Right ventricle myocardium inferior (tissue), 1 donor: ENCODE data around the gene MME. TPM values are rescaled to one million over a fixed set of nuclear protein-coding genes. Genes with fewer than 3 reads are reported as not detected.
A peak's percentile ranks its signal among the peaks of the same experiment; 100 is the strongest.
"Not testable (repeated sequence)": the region's sequence is repeated elsewhere in the genome, so short reads cannot be mapped to it uniquely, and the experiment has no call there.

Experiments
- ATAC-seq: fragments of 200-7000 bp; cut with Tn5 transposase; one replicate; pipeline ENCODE4 v1.9.1; 2020; ENCODE audit warnings: mild to moderate bottlenecking, moderate library complexity
- DNase-seq: peaks from one replicate; pipeline ENCODE4 v3.0.0; 2021; ENCODE audit errors: missing footprints
- intact Hi-C: fragments of 100-400 bp; cut with DNase I; formaldehyde crosslinking; loops from one replicate; pipeline ENCODE4 v1.11.0; 2022
- total RNA-seq: library from RNA; stranded (reverse); fragmentation: NEBNext Ultra II Directional; extraction: Animal tissue kit (Norgen Biotek cat#: 25700); gene quantifications from one replicate; pipeline ENCODE4 v1.2.1, GENCODE V29; 2021
- donor health status: DM: no; HTN: yes; CAD: no; lungs with severe emphysema.

The MME gene
- total RNA-seq, 1 donor from 2014 or later = 4.8 TPM

DNA sequence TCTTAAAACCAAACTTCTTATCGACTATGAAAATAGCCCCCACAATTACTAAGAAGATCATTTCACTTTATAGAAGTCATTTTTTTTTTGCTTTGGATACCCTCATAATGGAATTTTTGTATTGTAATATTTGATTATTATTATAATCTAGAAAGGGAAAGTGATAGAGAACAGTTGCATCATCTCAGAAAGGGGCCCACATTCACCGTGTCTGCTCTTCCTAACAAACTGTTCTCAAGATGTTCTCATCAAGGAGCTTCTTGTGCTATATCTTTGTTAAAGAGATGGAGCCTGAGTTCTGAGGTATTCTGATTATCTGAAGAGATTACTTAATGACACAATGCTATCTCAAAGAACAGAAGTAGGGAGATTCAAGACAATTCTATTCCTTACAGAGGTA, 49.3 kb downstream of the MME start:
- DNase-seq (no peak), ATAC-seq (no peak)
- intact Hi-C loops = no loop called here

DNA sequence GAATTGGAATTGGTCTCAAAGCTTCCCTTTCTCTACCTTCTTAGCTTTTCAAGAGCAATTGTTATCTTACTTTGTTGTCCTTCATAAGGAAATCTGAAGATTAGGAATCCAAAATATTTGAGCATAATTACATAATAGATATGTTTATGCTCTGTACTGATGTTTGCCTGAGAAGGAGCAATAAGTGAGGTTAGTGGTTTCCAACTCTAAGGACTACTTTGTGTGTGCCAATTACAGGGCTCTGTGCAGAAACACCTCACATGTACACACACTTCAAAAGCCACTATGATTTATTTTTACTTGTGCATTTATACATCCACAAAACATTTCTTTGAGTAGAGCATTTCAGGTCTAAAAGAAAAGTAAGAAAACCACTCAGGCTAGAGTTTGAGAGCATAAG, 49.9 kb downstream of the MME start:
- no peak for ATAC-seq
- DNase-seq = no peak
- intact Hi-C loops = no loop called here

DNA sequence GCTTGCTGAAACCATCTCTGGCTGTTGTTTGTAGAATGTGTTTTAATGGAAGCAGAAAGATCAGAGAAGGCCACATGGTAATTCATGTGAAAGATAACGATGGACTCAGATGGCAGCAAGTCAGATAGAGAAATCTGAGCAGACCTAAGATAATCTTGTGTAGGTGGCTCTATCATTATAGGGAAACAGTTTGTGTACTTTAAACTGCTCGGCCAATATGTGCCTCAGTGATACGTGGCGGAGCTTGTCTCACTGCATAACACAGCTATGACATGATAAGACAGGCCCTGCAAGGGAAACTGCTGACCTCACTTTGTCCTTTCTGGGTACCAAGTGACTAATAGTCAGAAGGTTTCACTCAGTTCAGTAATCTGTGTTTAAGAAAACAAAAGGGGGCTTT, 51.0 kb downstream of the MME start:
- intact Hi-C loops = no loop called here
- peak; percentile 54 for ATAC-seq
- DNase-seq = no peak

DNA sequence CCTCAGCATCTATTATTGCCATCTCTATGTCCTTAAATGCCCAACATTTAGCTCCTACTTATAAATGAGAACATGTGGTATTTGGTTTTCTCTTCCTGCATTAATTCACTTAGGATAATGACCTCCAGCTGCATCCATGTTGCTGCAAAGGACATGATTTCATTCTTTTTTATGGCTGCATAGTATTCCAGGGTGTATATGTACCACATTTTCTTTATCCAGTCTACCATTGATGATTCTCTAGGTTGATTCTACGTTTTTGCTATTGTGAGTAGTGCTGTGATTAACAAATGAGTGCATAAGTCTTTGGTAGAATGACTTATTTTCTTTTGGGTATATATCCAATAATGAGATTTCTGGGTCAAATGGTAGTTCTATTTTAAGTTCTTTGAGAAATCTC, 54.2 kb downstream of the MME start:
- DNase-seq, ATAC-seq, intact Hi-C loops: not testable (repeated sequence)

DNA sequence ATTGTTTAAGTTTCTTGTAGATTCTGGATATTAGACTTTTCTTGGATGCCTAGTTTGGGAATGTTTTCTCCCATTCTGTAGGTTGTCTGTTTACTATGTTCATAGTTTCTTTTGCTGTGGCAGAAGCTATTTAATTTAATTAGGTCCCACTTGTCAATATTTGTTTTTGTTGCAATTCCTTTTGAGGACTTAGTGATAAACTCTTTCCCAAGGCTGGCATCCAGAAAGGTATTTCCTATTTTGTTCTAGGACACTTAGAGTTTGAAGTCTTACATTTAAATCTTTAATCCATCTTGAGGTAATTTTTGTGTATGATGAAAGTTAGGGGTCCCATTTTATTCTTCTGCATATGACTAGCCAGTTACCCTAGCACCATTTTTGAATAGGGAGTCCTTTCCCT, 54.9 kb downstream of the MME start:
- intact Hi-C loops = no loop called here
- no peak for ATAC-seq
- no peak for DNase-seq

DNA sequence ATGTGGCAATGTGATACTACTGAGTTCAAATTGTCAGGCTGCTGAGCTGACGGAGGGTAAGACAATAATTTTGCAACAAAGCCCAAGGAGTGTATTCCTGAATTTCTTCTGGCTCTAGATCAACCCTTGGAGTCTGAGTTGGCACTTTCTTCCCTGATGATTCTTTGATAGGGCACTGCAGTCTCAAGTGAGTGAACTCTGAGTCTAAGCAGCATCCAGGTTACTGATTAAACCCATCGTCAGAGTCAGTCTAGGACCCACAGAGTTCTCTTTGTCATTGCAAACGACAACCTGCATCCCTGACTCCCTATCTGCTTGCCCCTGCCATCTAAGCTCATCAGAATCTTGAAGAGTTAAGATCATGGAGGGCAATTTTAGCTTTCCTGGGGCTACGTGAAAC, 58.6 kb downstream of the MME start:
- no peak for ATAC-seq
- intact Hi-C loops = no loop called here
- DNase-seq = no peak

DNA sequence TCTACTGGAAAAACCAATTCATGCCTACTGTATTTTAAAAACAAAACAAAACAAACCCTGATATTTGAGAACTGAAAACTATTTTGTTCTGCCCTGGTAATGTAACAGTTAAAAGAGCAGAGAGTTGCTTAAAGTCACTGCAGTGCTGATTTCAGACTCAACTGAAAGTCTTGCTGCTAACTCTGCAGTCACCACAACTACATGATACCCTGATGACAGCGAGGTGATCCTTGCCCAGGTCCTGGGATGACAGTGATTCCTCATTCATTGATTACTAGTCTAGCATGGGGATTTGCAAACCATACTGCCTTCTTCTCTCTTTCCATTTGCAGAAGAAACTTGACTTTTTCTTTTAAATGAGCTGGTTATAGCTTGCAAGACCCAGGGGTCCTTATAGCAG, 67.5 kb downstream of the MME start:
- DNase-seq = no peak
- ATAC-seq = no peak
- intact Hi-C loops = no loop called here

DNA sequence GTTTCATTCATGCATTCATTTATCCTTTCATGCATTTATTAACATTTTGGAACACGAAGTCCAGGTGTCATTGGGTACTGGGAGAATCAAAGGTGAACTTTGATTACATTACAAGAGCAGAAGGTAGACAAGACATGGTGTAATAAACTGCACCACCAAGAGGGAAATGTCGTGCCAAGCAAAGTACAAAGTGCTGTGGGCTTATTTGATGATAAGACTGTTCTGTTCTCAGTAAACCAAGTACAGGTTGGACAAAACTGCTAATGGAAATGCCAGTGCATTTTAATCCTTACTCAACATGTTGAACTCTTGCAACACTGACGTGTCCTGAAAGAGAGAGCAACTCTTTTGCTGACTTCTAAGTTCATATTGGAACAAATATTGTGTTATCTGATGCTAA, 69.4 kb downstream of the MME start:
- ATAC-seq = no peak
- DNase-seq = no peak
- intact Hi-C loops = no loop called here

DNA sequence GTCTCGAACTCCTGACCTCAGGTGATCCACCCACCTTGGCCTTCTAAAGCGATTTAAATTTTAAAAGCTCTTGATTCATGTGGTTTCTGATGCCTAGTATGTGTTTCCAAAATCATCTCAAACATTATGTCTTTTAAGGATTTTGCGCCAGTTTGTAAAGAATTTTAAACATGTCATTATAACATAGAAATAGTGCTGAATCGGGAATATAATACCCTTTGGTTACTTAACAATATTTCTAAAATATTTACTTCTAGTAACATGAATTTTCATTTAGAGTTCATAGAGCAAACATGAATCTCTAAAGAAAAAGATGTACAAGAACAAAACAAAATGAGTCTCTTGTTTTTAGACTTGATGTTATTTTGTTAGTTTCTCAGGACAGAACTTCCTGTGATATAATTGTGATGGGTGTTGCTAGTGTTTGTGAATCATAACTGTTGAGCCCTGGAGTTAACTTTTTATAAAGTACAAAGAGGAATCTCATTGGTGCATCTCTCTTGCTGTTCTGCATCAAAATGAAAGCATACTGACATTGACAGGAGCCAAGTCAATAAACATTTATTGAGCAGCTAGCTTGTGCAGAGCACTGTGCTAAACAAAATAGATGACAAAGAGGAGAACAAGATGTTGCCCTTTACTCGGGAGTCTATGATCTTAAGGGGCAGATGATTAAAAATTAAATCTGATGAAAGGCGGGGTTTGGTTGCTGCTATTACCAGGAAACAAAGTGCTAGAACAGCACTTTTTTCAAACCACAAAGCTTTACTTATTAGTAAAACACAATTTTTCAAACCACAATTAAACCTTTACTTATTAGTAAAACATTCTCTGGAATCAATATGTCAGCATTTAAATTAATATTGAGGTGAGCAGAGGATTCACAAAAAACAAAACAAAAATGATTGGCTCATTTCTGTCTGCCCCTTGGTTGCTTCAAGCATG, 73.4 kb downstream of the MME start:
- intact Hi-C loops = no loop called here
- no peak for ATAC-seq

DNA sequence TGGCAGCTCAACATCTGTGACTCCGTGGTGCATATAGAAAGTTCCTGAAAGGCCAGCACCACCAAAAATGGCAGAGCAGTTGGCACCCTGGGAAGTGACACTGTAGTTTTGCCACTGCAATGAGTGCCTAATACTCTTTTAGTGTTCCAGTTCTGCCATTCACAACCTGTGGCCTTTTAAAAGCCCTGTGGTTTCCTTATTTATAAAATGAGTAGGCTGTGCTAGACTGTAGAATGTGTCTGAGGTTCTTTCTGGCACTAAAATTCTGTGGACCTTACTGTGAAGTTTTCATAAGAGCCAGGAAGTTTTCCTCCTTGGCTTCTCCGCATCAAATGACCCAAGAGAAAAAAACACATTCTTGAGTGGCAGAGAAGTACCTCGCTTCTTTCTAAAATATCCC, 74.1 kb downstream of the MME start:
- intact Hi-C loops = no loop called here
- DNase-seq (no peak), ATAC-seq (no peak)

More for the DNA sequence above, 73.4 kb downstream of the MME start:
- no peak for DNase-seq

DNA sequence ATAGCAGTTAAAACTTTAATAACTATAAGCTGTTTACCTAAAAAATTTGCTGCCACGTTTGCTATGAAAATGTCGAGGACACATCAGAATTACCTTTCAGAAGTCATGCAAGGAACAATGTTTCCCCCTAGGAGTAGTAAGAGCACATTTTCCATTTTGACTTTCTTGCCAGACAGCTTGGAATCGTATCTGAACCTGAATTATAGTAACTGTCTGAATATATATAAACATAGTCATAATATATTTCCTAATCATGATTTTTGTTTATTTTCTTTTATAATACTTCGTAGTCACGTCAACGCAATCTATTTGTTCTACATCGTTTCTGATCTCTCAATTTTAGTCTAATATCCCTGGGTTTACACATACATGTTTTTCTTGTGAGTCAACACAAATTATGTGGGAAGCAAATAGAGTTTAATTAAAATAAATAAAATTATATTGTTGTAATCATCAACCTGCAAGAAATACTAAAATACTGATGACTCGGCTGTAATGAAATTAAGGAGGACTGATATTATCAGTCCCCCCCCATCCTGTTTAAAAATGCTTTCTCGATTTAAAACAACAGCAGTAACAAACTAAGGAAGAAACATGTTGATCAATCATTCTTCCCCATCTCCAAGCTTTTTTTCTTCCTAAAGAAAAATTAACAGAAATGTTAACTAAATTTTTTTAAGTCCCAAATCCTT, 78.4 kb downstream of the MME start:
- intact Hi-C loops = no loop called here
- DNase-seq (no peak), ATAC-seq (no peak)

DNA sequence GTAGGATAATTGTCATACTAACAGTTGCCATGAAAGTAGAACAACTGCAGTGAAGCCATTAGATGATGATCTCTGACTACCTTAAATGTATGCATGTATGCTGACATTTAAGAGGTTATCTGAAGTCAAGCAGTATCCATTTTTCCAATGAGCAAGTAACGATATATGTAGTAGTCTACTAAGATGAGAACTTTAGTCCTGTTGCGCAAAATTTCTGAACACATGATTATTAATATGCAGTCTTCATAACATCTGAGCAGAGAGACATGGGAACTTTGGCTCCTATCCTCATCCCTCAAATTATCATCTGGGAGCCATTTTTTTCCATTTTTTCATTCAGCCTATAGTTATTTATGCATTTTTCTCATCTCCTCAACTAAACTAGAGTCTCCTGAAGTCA, 79.2 kb downstream of the MME start:
- ATAC-seq = no peak
- intact Hi-C loops = no loop called here
- no peak for DNase-seq

DNA sequence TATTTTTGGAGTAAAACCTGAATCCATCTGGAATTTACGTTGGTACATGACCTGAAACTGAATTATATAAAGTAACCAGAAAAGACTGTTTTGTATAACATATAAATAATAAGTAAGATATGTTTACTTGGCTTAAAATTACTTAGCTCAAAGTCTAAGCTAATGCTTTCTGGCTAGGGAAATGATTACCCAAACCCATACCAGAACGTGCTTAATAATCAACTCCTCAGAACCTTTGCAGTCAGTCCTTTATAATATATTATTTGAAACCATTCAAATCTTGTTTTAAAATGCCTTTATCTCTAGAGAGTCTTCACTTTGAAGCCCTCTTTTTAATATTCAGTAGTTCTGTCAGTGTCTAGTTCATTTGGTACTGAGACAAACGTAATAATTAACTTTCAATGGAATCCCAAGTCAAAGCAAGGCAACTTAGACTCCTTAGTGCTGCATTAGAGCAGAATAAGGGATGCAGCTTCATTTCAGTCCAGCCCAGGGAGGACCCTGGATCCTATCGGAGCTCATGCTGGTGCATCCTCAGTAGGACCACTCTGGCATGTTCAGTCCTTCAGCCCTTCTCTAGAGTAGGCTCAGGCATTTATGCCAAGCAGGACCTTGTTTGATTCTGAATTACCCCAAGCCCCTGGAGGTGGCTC, 81.6 kb downstream of the MME start:
- intact Hi-C loops = no loop called here
- no peak for ATAC-seq
- no peak for DNase-seq

DNA sequence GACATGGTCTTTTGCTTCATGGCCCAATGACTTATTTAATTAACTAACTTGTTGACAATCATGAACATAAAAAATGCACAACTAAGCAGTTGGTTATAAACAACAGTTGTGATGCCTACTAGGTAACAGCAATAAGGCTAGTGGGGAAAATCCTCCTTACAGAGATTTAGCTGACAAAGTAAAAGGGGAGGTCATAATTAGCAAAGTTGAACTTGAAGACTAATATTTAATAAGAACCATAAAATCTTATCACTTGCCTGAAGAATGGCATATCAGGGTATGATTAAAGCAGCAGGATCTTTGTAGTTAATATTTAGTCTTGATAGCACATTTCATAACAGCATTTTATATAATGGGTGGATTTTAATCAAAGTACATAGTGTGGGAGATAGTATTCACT, 84.2 kb downstream of the MME start:
- intact Hi-C loops = no loop called here
- no peak for DNase-seq
- no peak for ATAC-seq

DNA sequence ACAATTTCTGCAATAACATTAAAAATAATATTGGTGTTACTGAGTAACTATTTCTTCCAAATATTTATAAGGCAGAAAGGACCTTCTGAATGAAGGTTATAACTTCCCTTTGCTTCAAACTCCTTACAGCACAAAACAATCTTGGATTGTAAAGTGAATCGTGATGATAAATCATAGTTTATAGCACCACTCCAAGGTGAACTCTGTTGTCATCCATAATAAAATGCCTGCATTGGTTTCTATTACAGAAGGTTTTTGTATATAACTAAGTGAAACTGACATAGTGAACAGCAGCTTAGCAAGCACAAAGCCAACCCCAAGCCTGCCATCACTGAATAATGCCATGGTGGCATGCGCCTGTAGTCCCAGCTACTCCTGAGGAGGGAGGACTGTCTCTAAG, 86.3 kb downstream of the MME start:
- intact Hi-C loops = no loop called here
- ATAC-seq (no peak), DNase-seq (no peak)

DNA sequence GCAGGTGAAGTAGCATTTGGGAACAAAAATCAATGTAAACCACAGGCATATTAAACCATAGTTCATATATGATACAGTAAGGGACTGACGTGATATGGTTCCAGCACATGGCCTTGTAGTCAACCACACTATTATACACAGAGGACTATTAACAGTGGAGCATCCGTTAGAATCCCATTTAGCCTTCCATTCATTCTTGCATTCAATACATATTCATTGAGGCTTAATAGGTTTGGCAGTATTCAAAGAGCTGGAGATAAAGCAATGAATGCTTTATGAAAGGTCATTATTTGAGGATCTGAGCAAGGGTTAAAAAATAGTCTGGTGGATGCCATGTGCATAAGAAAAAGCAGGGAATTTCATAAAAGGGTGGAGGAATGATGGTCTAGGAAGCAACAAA, 89.1 kb downstream of the MME start:
- ATAC-seq (no peak), DNase-seq (no peak)
- intact Hi-C loops = no loop called here

DNA sequence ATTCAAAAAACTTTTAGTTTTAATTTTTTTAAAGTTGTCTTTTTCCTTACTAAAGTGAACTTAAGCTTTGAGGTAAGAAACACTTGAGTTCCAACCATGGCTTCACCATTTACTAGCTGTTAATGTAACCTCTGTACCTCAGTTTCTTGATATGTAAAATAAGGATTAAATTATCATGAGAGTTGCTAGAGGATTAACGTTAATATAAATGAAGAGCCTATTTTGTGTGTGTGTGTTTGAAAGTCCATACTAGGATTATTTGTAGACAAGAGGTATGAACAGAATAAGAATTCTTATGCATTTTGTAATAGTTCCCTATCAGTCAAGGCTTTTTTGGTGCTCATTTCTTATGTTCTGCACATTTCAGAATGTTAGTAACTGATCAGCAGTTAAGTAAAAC, 93.7 kb downstream of the MME start:
- intact Hi-C loops = no loop called here
- DNase-seq (no peak), ATAC-seq (no peak)

DNA sequence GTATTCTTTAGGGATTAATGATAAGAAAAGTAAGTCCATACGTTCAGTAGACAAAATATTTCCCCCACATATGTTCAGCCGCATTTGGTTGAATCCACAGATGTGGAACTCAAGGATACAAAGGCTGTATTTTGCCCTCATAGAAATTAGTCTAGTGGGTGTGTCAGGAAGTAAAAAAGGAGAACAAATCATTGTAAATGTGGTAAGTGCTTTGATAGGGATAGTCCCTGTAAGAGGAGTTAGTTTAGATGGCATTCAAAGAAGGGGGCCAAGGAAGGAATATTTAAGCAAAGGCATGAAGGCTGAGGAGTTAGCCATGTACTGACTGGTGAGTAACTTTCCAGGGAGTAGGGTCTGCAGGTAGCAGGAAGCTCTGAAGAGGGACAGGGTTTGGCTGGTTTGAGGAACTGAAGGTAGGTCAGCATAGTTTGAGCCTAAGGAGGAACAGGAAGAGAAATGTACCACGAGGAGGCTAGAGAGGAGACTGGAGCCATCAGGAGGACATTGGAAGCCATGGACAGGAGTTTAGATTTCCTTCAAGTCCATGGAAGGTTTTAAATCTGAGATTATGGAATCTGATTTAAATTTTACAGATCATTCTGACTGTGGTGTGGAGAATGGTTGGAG, 98.8 kb downstream of the MME start:
- no peak for DNase-seq
- no peak for ATAC-seq
- intact Hi-C loops = no loop called here

DNA sequence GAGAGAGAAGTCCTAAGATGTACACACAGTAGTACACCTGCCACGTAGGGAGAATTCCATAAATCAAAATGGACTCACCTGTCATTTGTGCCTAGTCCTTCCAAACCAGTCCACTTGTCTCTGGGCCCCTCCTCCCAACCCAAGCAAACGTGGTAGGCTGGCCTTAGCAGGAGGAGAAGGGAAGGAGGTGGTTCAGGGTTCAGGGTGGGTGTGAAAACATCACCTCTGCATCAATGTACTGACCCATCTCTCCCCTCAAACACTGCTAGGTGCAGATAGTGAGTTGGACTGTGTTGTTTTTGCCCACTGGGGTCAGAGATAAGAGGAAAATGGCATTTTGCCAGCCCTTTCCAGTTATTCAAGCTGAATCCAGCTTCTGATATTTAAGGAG, 99.3 kb downstream of the MME start:
- DNase-seq (no peak), ATAC-seq (no peak)
- intact Hi-C loops = no loop called here
